ENCODE results near the gene TRAPPC3.

Gene TRAPPC3

GRCh38 chr1:36088577-36089392, 60.5 kb downstream of the TRAPPC3 start, which contains the start of gene ADPRS:
Gene ADPRS, plus strand, starts transcription at chr1:36088892. Its CDS starts 13 bp downstream, at chr1:36088905.
- H3K9me3 Mint-ChIP-seq = no peaks in the 10 kb centered on the region
- peaks cover 7% of the 10 kb centered on the region for H3K27me3 Mint-ChIP-seq (ENCODE audit: low read depth)
- peak; percentile 91 for DNase-seq (ENCODE audit: low spot score)
- peak within 1 kb of the TSS; percentile 90 for H3K27ac Mint-ChIP-seq
- peak within 1 kb of the TSS; percentile 94 for H3K4me3 Mint-ChIP-seq
- H3K4me1 Mint-ChIP-seq (ENCODE audit: low read depth) = peaks cover 12% of the 10 kb centered on the region
- H3K36me3 Mint-ChIP-seq (ENCODE audit: low read depth) = peaks cover 27% of the 10 kb centered on the region

- Mint-ChIP-seq H3K4me1 (ENCODE audit: low read depth) (peaks cover 12% of the 10 kb centered on the region), H3K27ac (peak overlapping the region; percentile 36), H3K36me3 (ENCODE audit: low read depth) (peaks cover 23% of the 10 kb centered on the region), H3K4me3 (peak overlapping the region; percentile 94), H3K27me3 (ENCODE audit: low read depth) (peaks cover 11% of the 10 kb centered on the region), H3K9me3 (no peaks in the 10 kb centered on the region)
- no peak for DNase-seq (ENCODE audit: low spot score)
These were observed 61.1 kb downstream of the TRAPPC3 start for GRCh38 chr1:36088265-36088576.

GRCh38 chr1:36087233-36088123, 61.8 kb downstream of the TRAPPC3 start:
- Mint-ChIP-seq H3K27ac (peak overlapping the region; percentile 63), H3K4me1 (ENCODE audit: low read depth) (peaks cover 12% of the 10 kb centered on the region), H3K27me3 (ENCODE audit: low read depth) (peaks cover 13% of the 10 kb centered on the region), H3K9me3 (no peaks in the 10 kb centered on the region), H3K4me3 (peak overlapping the region; percentile 61), H3K36me3 (ENCODE audit: low read depth) (peaks cover 15% of the 10 kb centered on the region)
- DNase-seq (ENCODE audit: low spot score) = no peak

Data from T-helper 2 cell treated with Interferon-gamma antibody and Interleukin-4, amounts not matched to agents 5 μg/mL and 100 μg/mL, for 36 hours (primary cell).